PC-9 (cell line): ENCODE measurements around the gene SGCD. TPM values are rescaled to one million over a fixed set of nuclear protein-coding genes. Genes with fewer than 3 reads are reported as not detected.

Source experiments
- BruUV-seq: library from RNA; stranded (reverse); fragments of 400-500 nt; replicated peaks from 2 replicates; lab custom pipeline; 2021; lab: Mats Ljungman, UMichigan
- CTCF ChIA-PET: fragments of 300-600 bp; sonication (Branson Sonifier 250); formaldehyde crosslinking; loops from one replicate; lab custom pipeline; 2022; ENCODE audit warnings: antibody characterized with exemption; lab: Charles Lee
- POLR2A ChIA-PET: fragments of 300-600 bp; sonication (Branson Sonifier 250); formaldehyde crosslinking; loops from one replicate; lab custom pipeline; 2022; ENCODE audit warnings: antibody characterized with exemption; ENCODE audit not compliant: unreplicated experiment; lab: Charles Lee
- DNase-seq, 2 experiments: peaks; one replicate each; pipeline versions ENCODE4 v3.0.0 to v3.0.0-alpha.2; 2015 to 2022; ENCODE audit warnings: mixed read lengths in 1 of 2
- H2AFZ ChIP-seq: fragments of 200-600 bp; sonication (generic); 2 replicates; pipeline ENCODE4 v1.8.1; 2017; ENCODE audit warnings: antibody characterized with exemption
- H3F3A ChIP-seq: fragments of 200-600 bp; sonication (generic); 2 replicates; pipeline ENCODE4 v1.8.1; 2017; ENCODE audit warnings: antibody characterized with exemption, mild to moderate bottlenecking, low read depth; ENCODE audit not compliant: insufficient read depth
- H3K27ac ChIP-seq: fragments of 200-600 bp; sonication (generic); 2 replicates; pipeline ENCODE4 v1.6.1; 2016; ENCODE audit warnings: mixed run types
- H3K27me3 ChIP-seq: fragments of 200-600 bp; sonication (generic); 2 replicates; pipeline ENCODE4 v1.6.1; 2016; ENCODE audit warnings: low read depth, mixed run types; ENCODE audit not compliant: insufficient read depth
- H3K36me3 ChIP-seq: fragments of 200-600 bp; sonication (generic); 2 replicates; pipeline ENCODE4 v1.6.1; 2016; ENCODE audit warnings: low read depth, mixed run types
- H3K4me1 ChIP-seq: fragments of 200-600 bp; sonication (generic); replicated peaks from 2 replicates; pipeline ENCODE4 v1.6.1; 2016; ENCODE audit warnings: mixed run types; ENCODE audit not compliant: insufficient read depth
- H3K4me2 ChIP-seq: fragments of 200-600 bp; sonication (generic); 2 replicates; pipeline ENCODE4 v1.6.1; 2017; ENCODE audit warnings: mixed run types
- H3K4me3 ChIP-seq: fragments of 200-600 bp; sonication (generic); 2 replicates; pipeline ENCODE4 v1.6.1; 2016; ENCODE audit warnings: mixed run types
- H3K79me2 ChIP-seq: fragments of 200-600 bp; sonication (generic); 2 replicates; pipeline ENCODE4 v1.6.1; 2017; ENCODE audit warnings: low read depth, mixed run types
- H3K9me2 ChIP-seq: fragments of 200-600 bp; sonication (generic); 2 replicates; pipeline ENCODE4 v1.8.1; 2017; ENCODE audit warnings: mild to moderate bottlenecking; ENCODE audit not compliant: insufficient read depth
- H3K9me3 ChIP-seq: fragments of 200-600 bp; sonication (generic); 2 replicates; pipeline ENCODE4 v1.8.1; 2016; ENCODE audit warnings: low read depth; ENCODE audit not compliant: insufficient read depth
- H4K20me1 ChIP-seq: fragments of 200-600 bp; sonication (generic); 2 replicates; pipeline ENCODE4 v1.8.1; 2017; ENCODE audit not compliant: insufficient read depth
- EZH2 ChIP-seq: fragments of 200-600 bp; sonication (generic); IDR thresholded peaks from 2 replicates; pipeline ENCODE4 v1.8.0; 2017; ENCODE audit warnings: antibody characterized with exemption, low read depth
- intact Hi-C: fragments of 100-400 bp; cut with micrococcal nuclease; formaldehyde crosslinking; loops from one replicate; pipeline ENCODE4 v1.10.0; 2022; ENCODE audit not compliant: unreplicated experiment
- total RNA-seq: library from RNA; stranded (reverse); gene quantifications from 2 replicates; pipeline ENCODE4 v1.2.3, GENCODE V29; 2021
- TF ChIP-seq, protein P1 (sequence below): fragments of 200-600 bp; sonication (generic); conservative IDR thresholded peaks from 2 replicates; pipeline ENCODE4 v1.6.1; 2017; ENCODE audit warnings: mixed run types, antibody characterized with exemption, mild to moderate bottlenecking, moderate library complexity

The SGCD gene
- total RNA-seq, 1 experiment from 2014 or later = not detected

- intact Hi-C loops = no loop called here
- TF ChIP-seq, protein P1, sequence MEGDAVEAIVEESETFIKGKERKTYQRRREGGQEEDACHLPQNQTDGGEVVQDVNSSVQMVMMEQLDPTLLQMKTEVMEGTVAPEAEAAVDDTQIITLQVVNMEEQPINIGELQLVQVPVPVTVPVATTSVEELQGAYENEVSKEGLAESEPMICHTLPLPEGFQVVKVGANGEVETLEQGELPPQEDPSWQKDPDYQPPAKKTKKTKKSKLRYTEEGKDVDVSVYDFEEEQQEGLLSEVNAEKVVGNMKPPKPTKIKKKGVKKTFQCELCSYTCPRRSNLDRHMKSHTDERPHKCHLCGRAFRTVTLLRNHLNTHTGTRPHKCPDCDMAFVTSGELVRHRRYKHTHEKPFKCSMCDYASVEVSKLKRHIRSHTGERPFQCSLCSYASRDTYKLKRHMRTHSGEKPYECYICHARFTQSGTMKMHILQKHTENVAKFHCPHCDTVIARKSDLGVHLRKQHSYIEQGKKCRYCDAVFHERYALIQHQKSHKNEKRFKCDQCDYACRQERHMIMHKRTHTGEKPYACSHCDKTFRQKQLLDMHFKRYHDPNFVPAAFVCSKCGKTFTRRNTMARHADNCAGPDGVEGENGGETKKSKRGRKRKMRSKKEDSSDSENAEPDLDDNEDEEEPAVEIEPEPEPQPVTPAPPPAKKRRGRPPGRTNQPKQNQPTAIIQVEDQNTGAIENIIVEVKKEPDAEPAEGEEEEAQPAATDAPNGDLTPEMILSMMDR = no peak
- no peak for TF ChIP-seq EZH2
- H3K27ac ChIP-seq = no peak overlapping the region
- no peaks in the 10 kb centered on the region for H3K9me3 ChIP-seq
- no peak overlapping the region for H3K4me3 ChIP-seq
- BruUV-seq = no TSS peak
- H3K79me2 ChIP-seq = no peaks in the 10 kb centered on the region
- H4K20me1 ChIP-seq = no peaks in the 10 kb centered on the region
- H3K4me2 ChIP-seq = no peak overlapping the region
- H3F3A ChIP-seq = no peaks in the 10 kb centered on the region
- no peak overlapping the region for H2AFZ ChIP-seq
- ChIA-PET POLR2A (no interaction called here), CTCF (no interaction called here)
- no peaks in the 10 kb centered on the region for H3K9me2 ChIP-seq
- no peak for DNase-seq
- H3K4me1 ChIP-seq = no peaks in the 10 kb centered on the region
- no peaks in the 10 kb centered on the region for H3K36me3 ChIP-seq
- no peaks in the 10 kb centered on the region for H3K27me3 ChIP-seq
These were observed 49.8 kb downstream of the SGCD start for GRCh38 chr5:156376751-156377150.

- DNase-seq = no peak
- no peak overlapping the region for H2AFZ ChIP-seq
- no peaks in the 10 kb centered on the region for H3K9me3 ChIP-seq
- ChIA-PET POLR2A (no interaction called here), CTCF (no interaction called here)
- H3K4me2 ChIP-seq = no peak overlapping the region
- H3K9me2 ChIP-seq = no peaks in the 10 kb centered on the region
- H3F3A ChIP-seq = no peaks in the 10 kb centered on the region
- no peak overlapping the region for H3K4me3 ChIP-seq
- H3K79me2 ChIP-seq = no peaks in the 10 kb centered on the region
- H3K36me3 ChIP-seq = no peaks in the 10 kb centered on the region
- no peaks in the 10 kb centered on the region for H3K27me3 ChIP-seq
- intact Hi-C loops = no loop called here
- H3K4me1 ChIP-seq = no peaks in the 10 kb centered on the region
- no peak overlapping the region for H3K27ac ChIP-seq
- TF ChIP-seq, protein P1 = no peak
- no peak for TF ChIP-seq EZH2
- no peaks in the 10 kb centered on the region for H4K20me1 ChIP-seq
- no TSS peak for BruUV-seq
These were observed 51.2 kb downstream of the SGCD start for GRCh38 chr5:156378159-156378558.

DNA sequence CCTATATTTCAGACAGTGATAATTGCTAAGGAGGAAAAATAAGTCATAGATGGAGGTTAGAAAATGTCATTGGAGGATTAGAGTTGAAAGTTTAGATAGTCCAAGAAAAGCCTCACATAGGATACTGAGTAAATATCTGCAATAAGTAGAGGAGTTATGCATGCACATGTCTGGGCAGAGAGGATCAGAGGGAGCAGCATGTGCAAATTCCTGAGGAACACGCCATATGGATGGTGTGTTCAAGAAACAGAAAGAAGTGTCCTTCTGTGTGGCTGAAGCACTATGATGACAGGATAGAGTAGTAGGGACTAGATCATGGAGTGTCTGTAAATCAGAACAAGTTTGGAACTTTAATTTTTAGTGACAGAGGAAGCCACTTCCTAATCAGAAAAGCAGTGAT, 52.2 kb downstream of the SGCD start:
- Histone ChIP-seq H3K9me2 (no peaks in the 10 kb centered on the region), H3K27ac (no peak overlapping the region), H4K20me1 (no peaks in the 10 kb centered on the region), H3K9me3 (no peaks in the 10 kb centered on the region), H3K79me2 (no peaks in the 10 kb centered on the region), H3K4me1 (no peaks in the 10 kb centered on the region), H3K4me3 (no peak overlapping the region), H3K36me3 (no peaks in the 10 kb centered on the region), H2AFZ (no peak overlapping the region), H3K4me2 (no peak overlapping the region), H3F3A (no peaks in the 10 kb centered on the region), H3K27me3 (no peaks in the 10 kb centered on the region)
- DNase-seq = no peak
- POLR2A ChIA-PET = no interaction called here
- intact Hi-C loops = no loop called here
- CTCF ChIA-PET = no interaction called here
- no peak for TF ChIP-seq EZH2
- TF ChIP-seq, protein P1 = no peak
- BruUV-seq = no TSS peak
